HT1080 (cell line): ENCODE measurements around the gene R3HDM4. TPM values are rescaled to one million over a fixed set of nuclear protein-coding genes. Genes with fewer than 3 reads are reported as not detected.
"Not testable (repeated sequence)": the region's sequence is repeated elsewhere in the genome, so short reads cannot be mapped to it uniquely, and the experiment has no call there.

Source experiments
- DNase-seq: peaks from one replicate; pipeline ENCODE4 v3.0.0-alpha.2; 2015; ENCODE audit warnings: low read depth
- total RNA-seq: library from RNA; depleted of rRNA; stranded (reverse); fragments of >200 nt; shearing (Covaris generic); gene quantifications from 2 replicates; pipeline ENCODE4 v1.2.3, GENCODE V29; 2014

Gene R3HDM4
- total RNA-seq, 1 experiment from 2014 or later, result 42.2 TPM

- no peak for DNase-seq
These were observed 16.6 kb downstream of the R3HDM4 start for GRCh38 chr19:896434-896833.

GRCh38 chr19:892894-893689 lies 19.9 kb downstream of the R3HDM4 start, which contains the start of the genes MED16 and RNU6-9:
MED16 (minus strand) TSS chr19:893187; CDS start chr19:891131, 2,056 bp downstream.
RNU6-9 (plus strand) TSS chr19:893484.
- DNase-seq, result peak; percentile 87

- DNase-seq, result no peak
These were observed 20.7 kb downstream of the R3HDM4 start for GRCh38 chr19:892243-892893.

GRCh38 chr19:891421-892200 lies 21.4 kb downstream of the R3HDM4 start:
- not testable (repeated sequence) for DNase-seq

- DNase-seq, result no peak
These were observed 22.2 kb downstream of the R3HDM4 start for GRCh38 chr19:890831-891230.

GRCh38 chr19:889662-890295 lies 23.2 kb downstream of the R3HDM4 start:
- DNase-seq, result no peak

- no peak for DNase-seq
These were observed 24.2 kb downstream of the R3HDM4 start for GRCh38 chr19:888581-889385.

- DNase-seq, result no peak
These were observed 25.4 kb downstream of the R3HDM4 start for GRCh38 chr19:887599-887998.

- DNase-seq, result peak; percentile 54
These were observed 25.9 kb downstream of the R3HDM4 start for GRCh38 chr19:887072-887471.

- no peak for DNase-seq
These were observed 27.3 kb downstream of the R3HDM4 start for GRCh38 chr19:885536-886224.

- DNase-seq, result no peak
These were observed 28.4 kb downstream of the R3HDM4 start for GRCh38 chr19:884420-885211.

GRCh38 chr19:883661-884211 lies 29.3 kb downstream of the R3HDM4 start:
- no peak for DNase-seq

GRCh38 chr19:882871-883497 lies 30.0 kb downstream of the R3HDM4 start:
- DNase-seq, result no peak

GRCh38 chr19:881385-882071 lies 31.5 kb downstream of the R3HDM4 start:
- DNase-seq, result no peak

GRCh38 chr19:879711-880438 lies 33.1 kb downstream of the R3HDM4 start:
- DNase-seq, result no peak

- DNase-seq, result not testable (repeated sequence)
These were observed 34.1 kb downstream of the R3HDM4 start for GRCh38 chr19:878751-879561.
